ENCODE measurements around the gene SMTNL1. TPM values are rescaled to one million over a fixed set of nuclear protein-coding genes. Genes with fewer than 3 reads are reported as not detected.

SMTNL1 gene
- total RNA-seq: not detected in 2 replicates

GRCh38 chr11:57536947-57537619 lies at the start of gene SMTNL1:
Gene SMTNL1, plus strand, starts transcription at chr11:57537595. Its CDS starts 5,048 bp downstream, at chr11:57542643.

GRCh38 chr11:57515332-57516060 lies 21.9 kb upstream of the SMTNL1 start, which contains the start of gene SLC43A1:
Gene SLC43A1, minus strand, starts transcription at chr11:57515702. Its CDS starts 1,591 bp downstream, at chr11:57514111.

GRCh38 chr11:57530596-57531507 lies 6.5 kb upstream of the SMTNL1 start, which contains the start of gene TIMM10:
Gene TIMM10, minus strand, starts transcription at chr11:57530754. Its CDS starts 565 bp downstream, at chr11:57530189.

GRCh38 chr11:57567515-57568329 lies 30.3 kb downstream of the SMTNL1 start, which contains the start of gene UBE2L6:
Gene UBE2L6, minus strand, starts transcription at chr11:57567672. Its CDS starts 61 bp downstream, at chr11:57567611.

GRCh38 chr11:57597461-57597915 lies 60.1 kb downstream of the SMTNL1 start, which contains the start of gene SERPING1:
Gene SERPING1, plus strand, starts transcription at chr11:57597685. Its CDS starts 586 bp downstream, at chr11:57598271.

Other genes with a start within 250 kb of the SMTNL1 start
- 75.8 and 146 TPM in 2 replicates for gene TNKS1BP1, start 212.6 kb upstream of the SMTNL1 start, total RNA-seq
- 74.0 and 131 TPM in 2 replicates for gene SSRP1, start 201.7 kb upstream of the SMTNL1 start, total RNA-seq
- gene P2RX3, start 199.2 kb upstream of the SMTNL1 start, total RNA-seq: not detected in 2 replicates
- gene PRG3, start 156.4 kb upstream of the SMTNL1 start, total RNA-seq: not detected in 2 replicates
- gene PRG2, start 146.9 kb upstream of the SMTNL1 start, total RNA-seq: not detected in 2 replicates
- 15.7 and 44.2 TPM in 2 replicates for gene SLC43A3, start 110.5 kb upstream of the SMTNL1 start, total RNA-seq
- 0.16 and 4.4 TPM in 2 replicates for gene RTN4RL2, start 77.1 kb upstream of the SMTNL1 start, total RNA-seq
- 9.8 and 12.4 TPM in 2 replicates for gene SLC43A1, start 21.9 kb upstream of the SMTNL1 start, total RNA-seq
- gene TIMM10, start 6.8 kb upstream of the SMTNL1 start, total RNA-seq: 37.6 and 71.2 TPM in 2 replicates
- gene UBE2L6, start 30.1 kb downstream of the SMTNL1 start, total RNA-seq: 11.9 and 50.8 TPM in 2 replicates
- gene SERPING1, start 60.1 kb downstream of the SMTNL1 start, total RNA-seq: 5.1 and 28.6 TPM in 2 replicates
- gene YPEL4, start 112.3 kb downstream of the SMTNL1 start, total RNA-seq: 0.38 TPM in 1 of 2 replicates, not detected in the other
- gene CLP1, start 120.2 kb downstream of the SMTNL1 start, total RNA-seq: 13.6 and 14.7 TPM in 2 replicates
- 45.6 and 59.2 TPM in 2 replicates for gene ZDHHC5, start 130.5 kb downstream of the SMTNL1 start, total RNA-seq
- gene MED19, start 174.6 kb downstream of the SMTNL1 start, total RNA-seq: 33.6 and 36.5 TPM in 2 replicates
- 54.0 and 69.1 TPM in 2 replicates for gene TMX2, start 175.0 kb downstream of the SMTNL1 start, total RNA-seq
- gene SELENOH, start 203.9 kb downstream of the SMTNL1 start, total RNA-seq: 141 and 172 TPM in 2 replicates
- not detected in 2 replicates for gene BTBD18, start 214.2 kb downstream of the SMTNL1 start, total RNA-seq
- 76.8 and 97.1 TPM in 2 replicates for gene CTNND1, start 224.2 kb downstream of the SMTNL1 start, total RNA-seq

All from mesangial cell (primary cell).